HEK293T (cell line): ENCODE measurements around the gene CEP89.

Experiments
- ARNT ChIP-seq: fragments of 450-650 bp; IDR thresholded peaks from 2 replicates; pipeline ENCODE4 v1.6.1; 2017; ENCODE audit warnings: mild to moderate bottlenecking
- BHLHE40 ChIP-seq: fragments of 450-650 bp; IDR thresholded peaks from 2 replicates; pipeline ENCODE4 v1.6.1; 2016; ENCODE audit warnings: mild to moderate bottlenecking, moderate library complexity, borderline replicate concordance
- ELF4 ChIP-seq: fragments of 450-650 bp; IDR thresholded peaks from 2 replicates; pipeline ENCODE4 v1.6.1; 2017; ENCODE audit warnings: antibody characterized with exemption
- FOXA1 ChIP-seq: fragments of 450-650 bp; IDR thresholded peaks from 2 replicates; pipeline ENCODE4 v1.6.1; 2016; ENCODE audit warnings: mild to moderate bottlenecking
- FOXK2 ChIP-seq: fragments of 450-650 bp; IDR thresholded peaks from 2 replicates; pipeline ENCODE4 v1.6.1; 2016; ENCODE audit warnings: mild to moderate bottlenecking
- FOXM1 ChIP-seq: fragments of 450-650 bp; IDR thresholded peaks from 2 replicates; pipeline ENCODE4 v1.6.1; 2017; ENCODE audit warnings: mild to moderate bottlenecking, borderline replicate concordance
- LEF1 ChIP-seq: fragments of 450-650 bp; IDR thresholded peaks from 2 replicates; pipeline ENCODE4 v1.6.1; 2017; ENCODE audit warnings: mild to moderate bottlenecking, borderline replicate concordance
- NFRKB ChIP-seq: fragments of 450-650 bp; IDR thresholded peaks from 2 replicates; pipeline ENCODE4 v1.6.1; 2016; ENCODE audit warnings: mild to moderate bottlenecking, moderate library complexity
- SP1 ChIP-seq: fragments of 450-650 bp; IDR thresholded peaks from 2 replicates; pipeline ENCODE4 v1.6.1; 2017
- TARDBP ChIP-seq: fragments of 450-650 bp; IDR thresholded peaks from 2 replicates; pipeline ENCODE4 v1.6.1; 2016

DNA sequence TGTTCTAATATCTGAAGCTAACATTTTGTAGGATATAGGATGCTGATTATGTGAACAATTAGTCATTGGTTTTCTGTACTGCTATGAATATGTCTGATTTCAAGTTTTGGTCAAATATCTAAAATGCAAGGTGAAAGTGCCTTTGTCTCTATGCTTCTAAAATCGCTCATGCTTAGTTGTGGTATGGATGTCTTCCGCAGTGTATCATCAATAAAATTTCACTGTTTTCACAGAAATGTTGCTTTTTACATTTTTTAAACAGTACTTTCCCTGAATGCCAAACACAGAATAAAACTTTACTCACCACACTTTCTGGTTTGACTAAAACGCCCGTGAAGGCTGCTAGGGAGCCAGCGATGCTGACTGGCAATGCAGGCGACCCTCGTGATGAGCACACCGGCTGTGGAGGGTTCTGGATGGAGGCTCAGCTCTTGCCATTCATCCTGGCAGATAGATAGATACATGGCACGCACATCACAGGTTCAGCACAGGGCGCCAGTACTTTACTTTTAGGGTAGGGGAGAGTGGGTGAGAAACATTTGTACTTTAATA lies 142.3 kb downstream of the CEP89 start:
- TF ChIP-seq ARNT, result no peak
- TF ChIP-seq FOXA1, result no peak
- TF ChIP-seq BHLHE40, result no peak
- no peak for TF ChIP-seq FOXM1
- no peak for TF ChIP-seq ELF4
- no peak for TF ChIP-seq TARDBP
- TF ChIP-seq NFRKB, result no peak
- TF ChIP-seq SP1, result no peak
- no peak for TF ChIP-seq LEF1
- no peak for TF ChIP-seq FOXK2
